Measurements from ENCODE around the gene TMEM161A.

The TMEM161A gene

DNA sequence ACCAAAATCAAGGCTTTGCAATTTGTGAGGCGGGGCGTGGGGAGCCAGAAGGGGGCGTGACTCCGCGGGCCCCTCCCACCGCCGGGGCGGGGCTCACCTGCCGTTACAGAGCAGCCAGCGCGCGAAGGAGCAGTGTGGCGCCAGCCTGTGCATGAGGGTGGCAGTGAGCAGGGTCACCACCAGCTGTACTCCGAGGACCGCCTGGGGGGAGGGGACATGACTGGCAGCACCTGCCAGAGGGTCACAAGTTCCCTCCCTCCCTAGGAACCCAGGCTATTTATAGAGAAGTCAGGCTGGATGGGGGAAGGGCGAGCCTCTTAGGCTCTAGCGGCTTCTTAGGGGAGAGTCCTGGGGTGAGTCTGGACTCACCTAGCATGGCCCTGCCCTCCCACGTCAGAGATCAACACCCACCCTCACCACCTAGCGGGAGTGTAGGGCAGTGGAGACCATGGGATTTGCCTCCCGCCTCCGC is 3.6 kb downstream of the TMEM161A start:
- Mint-ChIP-seq H3K27me3 (ENCODE audit: low read depth) (peaks cover 6% of the 10 kb centered on the region), H3K4me3 (peak overlapping the region in 2 of 3 experiments; percentile 25 to 27), H3K4me1 (peaks cover 14% of the 10 kb centered on the region), H3K27ac (no peak overlapping the region), H3K9me3 (peaks cover 3% of the 10 kb centered on the region), H3K36me3 (ENCODE audit: low read depth) (peaks cover 26% of the 10 kb centered on the region)
- TF ChIP-seq CTCF (IDR thresholded peaks at IDR 0.05; ENCODE audit: unreplicated experiment in 3 of 3): no peak

DNA sequence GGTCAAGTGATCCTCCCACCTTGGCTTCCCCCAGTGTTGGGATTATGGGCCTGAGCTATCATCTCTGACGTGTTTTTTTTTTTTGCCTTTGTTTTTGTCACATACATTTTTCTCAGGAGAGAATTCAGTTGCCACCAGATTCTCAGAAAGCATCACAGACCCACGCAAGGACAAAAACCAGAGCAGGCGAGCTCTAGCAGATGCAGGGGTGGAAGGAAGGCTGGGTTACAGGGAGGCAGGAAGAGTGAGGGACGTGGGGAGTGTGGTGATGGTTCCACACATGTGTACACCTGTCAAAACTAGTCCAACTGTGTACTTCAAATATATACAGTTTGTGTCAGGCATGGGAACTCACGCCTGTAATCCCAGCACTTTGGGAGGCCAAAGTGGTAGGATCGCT is 4.3 kb downstream of the TMEM161A start:
- Mint-ChIP-seq H3K36me3 (ENCODE audit: low read depth) (peaks cover 31% of the 10 kb centered on the region), H3K4me1 (peaks cover 14% of the 10 kb centered on the region), H3K9me3 (peaks cover 3% of the 10 kb centered on the region), H3K4me3 (peak overlapping the region in 1 of 3 experiments; percentile 18), H3K27ac (peak overlapping the region in 1 of 3 experiments; percentile 10), H3K27me3 (ENCODE audit: low read depth) (peaks cover 6% of the 10 kb centered on the region)
- no peak for TF ChIP-seq CTCF (IDR thresholded peaks at IDR 0.05; ENCODE audit: unreplicated experiment in 3 of 3)

GRCh38 chr19:19132912-19133311 is 5.4 kb downstream of the TMEM161A start:
- Mint-ChIP-seq H3K4me3 (no peak overlapping the region), H3K27me3 (ENCODE audit: low read depth) (no peaks in the 10 kb centered on the region), H3K36me3 (ENCODE audit: low read depth) (peaks cover 38% of the 10 kb centered on the region), H3K4me1 (peaks cover 7% of the 10 kb centered on the region), H3K9me3 (peaks cover 5% of the 10 kb centered on the region), H3K27ac (no peak overlapping the region)
- TF ChIP-seq CTCF (IDR thresholded peaks at IDR 0.05; ENCODE audit: unreplicated experiment in 3 of 3): no peak

- H3K9me3 Mint-ChIP-seq: peaks cover 6% of the 10 kb centered on the region
- no peak overlapping the region for H3K27ac Mint-ChIP-seq
- H3K4me1 Mint-ChIP-seq: no peaks in the 10 kb centered on the region
- no peak for TF ChIP-seq CTCF (IDR thresholded peaks at IDR 0.05; ENCODE audit: unreplicated experiment in 3 of 3)
- H3K4me3 Mint-ChIP-seq: no peak overlapping the region
- H3K27me3 Mint-ChIP-seq (ENCODE audit: low read depth): no peaks in the 10 kb centered on the region
- peaks cover 41% of the 10 kb centered on the region for H3K36me3 Mint-ChIP-seq (ENCODE audit: low read depth)
These were observed 6.3 kb downstream of the TMEM161A start for GRCh38 chr19:19131989-19132388.

DNA sequence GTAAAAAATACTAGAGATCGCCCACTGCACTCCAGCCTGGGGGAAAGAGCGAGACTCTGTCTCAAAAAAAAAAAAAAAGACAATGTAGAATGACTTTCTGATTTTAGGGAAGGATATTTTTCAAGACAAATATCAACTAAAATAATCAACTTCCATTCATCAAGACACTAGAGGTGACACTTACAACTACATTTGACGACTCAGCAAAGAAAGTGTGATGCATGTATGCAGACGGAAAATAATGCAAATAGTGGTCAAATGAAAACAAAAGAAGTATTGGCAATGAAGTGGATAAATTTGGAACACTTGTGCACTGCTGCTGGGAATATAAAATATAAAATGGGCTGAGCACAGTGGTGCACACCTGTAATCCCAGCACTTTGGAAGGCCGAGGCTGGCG is 12.2 kb downstream of the TMEM161A start:
- Mint-ChIP-seq H3K36me3 (ENCODE audit: low read depth) (peaks cover 53% of the 10 kb centered on the region), H3K9me3 (peaks cover 12% of the 10 kb centered on the region), H3K4me1 (no peaks in the 10 kb centered on the region), H3K4me3 (no peak overlapping the region), H3K27me3 (ENCODE audit: low read depth) (no peaks in the 10 kb centered on the region), H3K27ac (no peak overlapping the region)
- TF ChIP-seq CTCF (IDR thresholded peaks at IDR 0.05; ENCODE audit: unreplicated experiment in 3 of 3): no peak

- H3K4me3 Mint-ChIP-seq: no peak overlapping the region
- TF ChIP-seq CTCF (IDR thresholded peaks at IDR 0.05; ENCODE audit: unreplicated experiment in 3 of 3): no peak
- peaks cover 43% of the 10 kb centered on the region for H3K36me3 Mint-ChIP-seq (ENCODE audit: low read depth)
- no peaks in the 10 kb centered on the region for H3K27me3 Mint-ChIP-seq (ENCODE audit: low read depth)
- H3K9me3 Mint-ChIP-seq: peaks cover 12% of the 10 kb centered on the region
- H3K27ac Mint-ChIP-seq: no peak overlapping the region
- no peaks in the 10 kb centered on the region for H3K4me1 Mint-ChIP-seq
These were observed 14.9 kb downstream of the TMEM161A start for GRCh38 chr19:19123386-19123785.
